Measurements from ENCODE around the gene SYVN1.

The SYVN1 gene

DNA sequence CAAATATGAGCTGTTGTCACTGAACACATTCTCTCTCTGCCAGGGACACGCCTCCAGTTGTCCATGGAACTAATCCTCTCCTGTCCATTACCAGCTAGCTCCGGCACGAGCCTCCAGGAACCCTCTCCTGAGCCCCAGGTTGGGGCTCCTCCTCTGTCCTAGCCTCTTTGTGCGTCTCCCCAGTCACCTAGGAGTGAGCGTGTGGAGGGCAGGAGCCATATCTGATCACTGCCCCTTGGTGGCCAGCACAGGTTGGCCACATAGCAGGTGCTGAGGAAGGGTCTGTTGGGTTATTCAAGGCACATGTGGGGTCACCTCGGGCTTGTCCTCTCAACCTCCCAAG is 2.5 kb downstream of the SYVN1 start:
- no peak for DNase-seq (ENCODE audit: low read depth, low spot score)
- in situ Hi-C loops (cut with HindIII; ENCODE audit: low sequenced_read_pairs): no loop called here
- no peak overlapping the region for H3K4me3 ChIP-seq (ENCODE audit: low read depth, low read length)

GRCh38 chr11:65131417-65131776 is 2.9 kb downstream of the SYVN1 start:
- in situ Hi-C loops (cut with HindIII; ENCODE audit: low sequenced_read_pairs): no loop called here
- DNase-seq (ENCODE audit: low read depth, low spot score): no peak
- no peak overlapping the region for H3K4me3 ChIP-seq (ENCODE audit: low read depth, low read length)
- TF ChIP-seq, protein P1, sequence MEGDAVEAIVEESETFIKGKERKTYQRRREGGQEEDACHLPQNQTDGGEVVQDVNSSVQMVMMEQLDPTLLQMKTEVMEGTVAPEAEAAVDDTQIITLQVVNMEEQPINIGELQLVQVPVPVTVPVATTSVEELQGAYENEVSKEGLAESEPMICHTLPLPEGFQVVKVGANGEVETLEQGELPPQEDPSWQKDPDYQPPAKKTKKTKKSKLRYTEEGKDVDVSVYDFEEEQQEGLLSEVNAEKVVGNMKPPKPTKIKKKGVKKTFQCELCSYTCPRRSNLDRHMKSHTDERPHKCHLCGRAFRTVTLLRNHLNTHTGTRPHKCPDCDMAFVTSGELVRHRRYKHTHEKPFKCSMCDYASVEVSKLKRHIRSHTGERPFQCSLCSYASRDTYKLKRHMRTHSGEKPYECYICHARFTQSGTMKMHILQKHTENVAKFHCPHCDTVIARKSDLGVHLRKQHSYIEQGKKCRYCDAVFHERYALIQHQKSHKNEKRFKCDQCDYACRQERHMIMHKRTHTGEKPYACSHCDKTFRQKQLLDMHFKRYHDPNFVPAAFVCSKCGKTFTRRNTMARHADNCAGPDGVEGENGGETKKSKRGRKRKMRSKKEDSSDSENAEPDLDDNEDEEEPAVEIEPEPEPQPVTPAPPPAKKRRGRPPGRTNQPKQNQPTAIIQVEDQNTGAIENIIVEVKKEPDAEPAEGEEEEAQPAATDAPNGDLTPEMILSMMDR (IDR thresholded peaks at IDR 0.05; ENCODE audit: low read depth, low read length): no peak

More for the DNA sequence above, 2.5 kb downstream of the SYVN1 start:
- TF ChIP-seq, protein P1 (IDR thresholded peaks at IDR 0.05; ENCODE audit: low read depth, low read length): no peak

GRCh38 chr11:65130631-65131416 is 3.5 kb downstream of the SYVN1 start:
- TF ChIP-seq, protein P1 (IDR thresholded peaks at IDR 0.05; ENCODE audit: low read depth, low read length): no peak
- in situ Hi-C loops (cut with HindIII; ENCODE audit: low sequenced_read_pairs): no loop called here
- DNase-seq (ENCODE audit: low read depth, low spot score): no peak
- H3K4me3 ChIP-seq (ENCODE audit: low read depth, low read length): no peak overlapping the region

DNA sequence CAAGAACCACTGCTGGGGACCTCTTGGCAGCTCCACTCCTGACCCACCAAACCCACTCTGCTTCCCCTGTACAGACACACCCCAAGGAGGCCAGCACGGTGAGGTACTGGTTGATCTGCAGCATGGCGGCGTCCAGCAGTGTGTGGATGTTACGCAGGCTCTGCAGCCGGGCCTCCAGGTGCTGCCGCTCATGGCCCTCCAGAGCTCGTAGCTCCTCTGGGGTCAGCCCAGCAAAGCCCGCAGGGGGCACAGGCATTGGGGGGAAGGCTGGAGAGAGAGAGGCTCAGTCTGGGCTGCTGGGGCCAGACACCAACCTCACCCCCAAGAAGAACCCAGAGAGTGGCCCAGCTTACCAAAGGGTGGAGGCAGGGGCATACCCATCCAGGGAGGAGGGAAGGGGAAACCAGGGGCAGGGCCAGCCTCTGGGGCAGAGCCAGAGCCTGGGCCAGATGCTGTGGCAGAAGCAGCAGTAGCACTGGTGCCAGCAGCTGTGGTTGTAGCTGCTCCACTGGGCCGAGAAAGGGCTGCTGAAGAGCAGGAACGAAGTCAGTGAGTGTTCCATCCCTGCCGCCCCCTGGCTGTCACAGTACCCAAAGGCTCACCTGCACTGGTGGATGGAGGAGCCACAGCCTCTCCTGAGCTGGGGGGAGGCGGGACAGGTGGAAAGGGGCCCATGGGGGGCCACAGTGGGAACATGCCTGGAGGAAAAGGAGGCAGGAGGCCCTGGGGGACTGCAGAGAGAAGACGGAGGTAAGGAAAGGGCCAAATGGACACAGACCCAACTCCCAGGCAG is 4.5 kb downstream of the SYVN1 start:
- DNase-seq (ENCODE audit: low read depth, low spot score): no peak
- in situ Hi-C loops (cut with HindIII; ENCODE audit: low sequenced_read_pairs): no loop called here
- TF ChIP-seq, protein P1 (IDR thresholded peaks at IDR 0.05; ENCODE audit: low read depth, low read length): no peak
- H3K4me3 ChIP-seq (ENCODE audit: low read depth, low read length): no peak overlapping the region

DNA sequence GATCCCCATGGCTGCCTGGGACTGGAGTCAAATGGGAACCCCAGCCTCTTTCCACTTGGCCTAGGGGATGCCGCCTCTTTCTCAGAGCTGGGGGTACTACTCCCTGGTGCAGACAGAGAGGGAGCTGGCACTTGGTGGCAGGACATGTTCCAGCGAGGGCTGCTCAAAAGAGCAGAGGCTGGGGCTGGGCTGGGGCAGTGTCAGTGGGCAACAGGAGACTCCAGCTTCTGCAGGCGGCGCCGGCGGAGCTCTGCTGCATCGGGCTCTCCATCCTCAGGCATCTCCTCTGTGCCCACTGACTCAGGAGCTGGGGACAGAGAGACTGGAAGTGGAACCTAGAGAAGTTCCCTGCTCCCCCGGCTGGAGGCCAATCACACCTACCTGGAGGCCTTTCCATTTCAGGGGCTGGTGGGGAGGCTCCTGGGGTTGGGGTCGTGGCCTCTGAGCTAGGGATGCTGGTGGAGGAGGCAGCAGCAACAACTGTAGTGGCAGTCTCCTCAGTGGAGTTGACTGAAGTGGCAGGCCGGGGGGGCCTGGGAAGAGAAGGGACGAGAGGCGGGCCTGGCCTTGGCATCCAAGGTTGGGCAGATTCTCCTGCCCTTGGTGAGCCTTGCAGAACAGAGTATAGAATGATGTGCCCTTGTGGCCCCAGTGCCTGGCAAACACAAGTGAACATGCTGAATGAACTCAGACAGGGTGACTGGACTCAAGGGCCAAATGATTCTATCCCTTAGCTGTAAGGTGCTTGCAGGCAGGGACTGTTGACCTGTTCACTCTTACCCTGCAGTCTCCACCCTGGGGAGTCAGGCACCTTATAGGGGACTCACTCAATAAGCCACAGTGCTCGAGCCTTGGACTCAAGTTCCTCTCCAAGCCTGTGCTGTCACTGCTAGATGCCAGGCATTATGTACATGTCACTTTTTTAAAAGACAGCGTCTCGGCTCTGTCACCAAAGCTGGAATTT is 5.9 kb downstream of the SYVN1 start:
- no peak overlapping the region for H3K4me3 ChIP-seq (ENCODE audit: low read depth, low read length)
- TF ChIP-seq, protein P1 (IDR thresholded peaks at IDR 0.05; ENCODE audit: low read depth, low read length): no peak
- no peak for DNase-seq (ENCODE audit: low read depth, low spot score)
- in situ Hi-C loops (cut with HindIII; ENCODE audit: low sequenced_read_pairs): no loop called here

Data from astrocyte of the spinal cord (primary cell).